IMR-90 (cell line): ENCODE measurements around the gene B4GALT7. TPM values are rescaled to one million over a fixed set of nuclear protein-coding genes. Genes with fewer than 3 reads are reported as not detected.

ENCODE experiments used
- ATAC-seq: fragments of 200-7000 bp; cut with Tn5 transposase; 2 replicates; pipeline ENCODE4 v1.9.1; 2020; ENCODE audit warnings: low read depth, mild to moderate bottlenecking, moderate library complexity
- BruUV-seq: library from RNA; stranded (reverse); fragments of 400-500 nt; replicated peaks from 2 replicates; lab custom pipeline; 2021; lab: Mats Ljungman, UMichigan
- CTCF ChIA-PET: fragments of 300-600 bp; formaldehyde crosslinking; extraction: SDS; loops from one replicate; lab custom pipeline; 2021; ENCODE audit warnings: antibody characterized with exemption; lab: Yijun Ruan, JAX
- POLR2A ChIA-PET: fragments of 300-600 bp; sonication (Branson Sonifier 250); formaldehyde crosslinking; loops from one replicate; lab custom pipeline; 2022; ENCODE audit warnings: antibody characterized with exemption; ENCODE audit not compliant: unreplicated experiment; lab: Charles Lee
- DNase-seq: peaks from one replicate; pipeline ENCODE4 v3.0.0; 2013
- H2AFZ ChIP-seq: replicated peaks from 2 replicates; pipeline ENCODE3; 2013; ENCODE audit warnings: low read length, mild to moderate bottlenecking; ENCODE audit not compliant: poor library complexity
- H2AK5ac ChIP-seq: 2 replicates; pipeline ENCODE4 v1.6.1; 2013; ENCODE audit warnings: low read depth, low read length, inconsistent platforms
- H2AK9ac ChIP-seq: replicated peaks from 2 replicates; pipeline ENCODE3; 2013; ENCODE audit warnings: mild to moderate bottlenecking, low read depth, low read length, moderate library complexity; ENCODE audit not compliant: poor library complexity
- H2BK120ac ChIP-seq: 2 replicates; pipeline ENCODE4 v1.6.1; 2013; ENCODE audit warnings: low read depth, low read length, inconsistent platforms
- H2BK15ac ChIP-seq: 3 replicates; pipeline ENCODE4 v1.6.1; 2013; ENCODE audit warnings: low read depth, low read length, inconsistent platforms
- H2BK20ac ChIP-seq: 2 replicates; pipeline ENCODE4 v1.6.1; 2013; ENCODE audit warnings: low read depth, mild to moderate bottlenecking, inconsistent platforms, low read length, moderate library complexity
- H2BK5ac ChIP-seq: 2 replicates; pipeline ENCODE4 v1.6.1; 2013; ENCODE audit warnings: mild to moderate bottlenecking, low read depth, low read length, inconsistent platforms; ENCODE audit not compliant: poor library complexity, severe bottlenecking
- H3K14ac ChIP-seq: replicated peaks from 2 replicates; pipeline ENCODE4 v1.6.1; 2013; ENCODE audit warnings: low read depth, low read length, inconsistent platforms
- H3K18ac ChIP-seq: 2 replicates; pipeline ENCODE4 v1.6.1; 2013; ENCODE audit warnings: low read depth, low read length, control low read depth
- H3K23ac ChIP-seq: 2 replicates; pipeline ENCODE4 v1.6.1; 2013; ENCODE audit warnings: low read depth, low read length, inconsistent platforms
- H3K27ac ChIP-seq: 2 replicates; pipeline ENCODE4 v1.5.1; 2013; ENCODE audit warnings: mild to moderate bottlenecking, control low read depth, low read length; ENCODE audit not compliant: insufficient read depth
- H3K27me3 ChIP-seq: 2 replicates; pipeline ENCODE4 v1.6.1; 2013; ENCODE audit warnings: low read length; ENCODE audit not compliant: control insufficient read depth, insufficient read depth
- H3K36me3 ChIP-seq: 2 replicates; pipeline ENCODE4 v1.6.1; 2013; ENCODE audit warnings: low read length, mixed read lengths; ENCODE audit not compliant: control insufficient read depth, insufficient read depth
- H3K4ac ChIP-seq: 2 replicates; pipeline ENCODE4 v1.6.1; 2013; ENCODE audit warnings: low read depth, low read length, inconsistent platforms
- H3K4me1 ChIP-seq: 2 replicates; pipeline ENCODE4 v1.6.1; 2013; ENCODE audit warnings: low read length, mixed read lengths; ENCODE audit not compliant: control insufficient read depth, insufficient read depth
- H3K4me2 ChIP-seq: 2 replicates; pipeline ENCODE4 v1.6.1; 2013; ENCODE audit warnings: low read depth, mild to moderate bottlenecking, control low read depth, low read length, moderate library complexity
- H3K4me3 ChIP-seq: 2 replicates; pipeline ENCODE4 v1.5.1; 2013; ENCODE audit warnings: low read depth, mild to moderate bottlenecking, control low read depth, low read length, moderate library complexity; ENCODE audit not compliant: insufficient read depth
- H3K56ac ChIP-seq: 2 replicates; pipeline ENCODE4 v1.6.1; 2013; ENCODE audit warnings: low read length, inconsistent platforms; ENCODE audit not compliant: insufficient read depth; ENCODE audit errors: extremely low read depth
- H3K79me1 ChIP-seq, 2 experiments: 2 replicates each; pipeline ENCODE4 v1.6.1; 2013; ENCODE audit warnings: low read length in 2 of 2, inconsistent platforms in 1 of 2, low read depth in 1 of 2
- H3K9ac ChIP-seq: 2 replicates; pipeline ENCODE4 v1.6.1; 2013; ENCODE audit warnings: low read depth, low read length, control low read depth
- H3K9me1 ChIP-seq: 2 replicates; pipeline ENCODE4 v1.6.1; 2013; ENCODE audit warnings: low read length, inconsistent platforms; ENCODE audit not compliant: insufficient read depth
- H3K9me3 ChIP-seq: 2 replicates; pipeline ENCODE4 v1.6.1; 2013; ENCODE audit warnings: low read length; ENCODE audit not compliant: control insufficient read depth, insufficient read depth
- H4K20me1 ChIP-seq: 2 replicates; pipeline ENCODE4 v1.6.1; 2013; ENCODE audit warnings: low read length, inconsistent platforms; ENCODE audit not compliant: insufficient read depth
- H4K5ac ChIP-seq: 2 replicates; pipeline ENCODE4 v1.6.1; 2013; ENCODE audit warnings: mild to moderate bottlenecking, low read depth, low read length, control low read depth
- H4K8ac ChIP-seq, 2 experiments: 2 replicates each; pipeline ENCODE4 v1.6.1; 2013; ENCODE audit warnings: low read depth in 2 of 2, low read length in 2 of 2, control low read depth in 1 of 2, inconsistent platforms in 1 of 2
- H4K91ac ChIP-seq: 2 replicates; pipeline ENCODE4 v1.6.1; 2013; ENCODE audit warnings: low read depth, low read length, inconsistent platforms; ENCODE audit not compliant: insufficient read depth
- CEBPB ChIP-seq: IDR thresholded peaks from 2 replicates; pipeline ENCODE4 v1.6.1; 2012; ENCODE audit warnings: low read depth, low read length, improper control_type of control experiment
- CTCF ChIP-seq: conservative IDR thresholded peaks from 2 replicates; pipeline ENCODE4 v1.5.1; 2012; ENCODE audit warnings: mild to moderate bottlenecking, low read depth, low read length, improper control_type of control experiment
- MXI1 ChIP-seq: IDR thresholded peaks from 2 replicates; pipeline ENCODE4 v1.6.1; 2012; ENCODE audit warnings: low read depth, mild to moderate bottlenecking, low read length, moderate library complexity, borderline replicate concordance
- NFE2L2 ChIP-seq: fragments of 150-350 bp; IDR thresholded peaks from 2 replicates; pipeline ENCODE4 v1.6.1; 2016; ENCODE audit warnings: low read depth, mild to moderate bottlenecking, low read length
- RCOR1 ChIP-seq: IDR thresholded peaks from 2 replicates; pipeline ENCODE4 v1.6.1; 2012; ENCODE audit warnings: mild to moderate bottlenecking, low read length, improper control_type of control experiment; ENCODE audit not compliant: insufficient replicate concordance
- SMC3 ChIP-seq: fragments of 150-350 bp; IDR thresholded peaks from 2 replicates; pipeline ENCODE4 v1.6.1; 2016; ENCODE audit warnings: low read depth, mild to moderate bottlenecking, antibody characterized with exemption, low read length, moderate library complexity
- USF2 ChIP-seq: fragments of 150-350 bp; IDR thresholded peaks from 2 replicates; pipeline ENCODE4 v1.6.1; 2017; ENCODE audit warnings: mild to moderate bottlenecking, antibody characterized with exemption, low read length, low read depth
- WGBS, 2 experiments: methylation state at CpG; one replicate each; pipeline versions ENCODE4 v1.1.5 to v1.1.7; 2013; ENCODE audit warnings: missing lambda C conversion rate in 2 of 2; ENCODE audit not compliant: insufficient read length in 1 of 2; ENCODE audit errors: extremely low coverage in 2 of 2; 5-methylcytosine and 5-hydroxymethylcytosine counted together
- dilution Hi-C: fragments of 300-500 bp; cut with HindIII; formaldehyde crosslinking; loops from one replicate; pipeline ENCODE4 v1.14.3; 2018; ENCODE audit warnings: low sequenced_read_pairs; ENCODE audit not compliant: unreplicated experiment
- in situ Hi-C: fragments of 300-500 bp; cut with MboI; formaldehyde crosslinking; loops from 3 replicates; pipeline ENCODE4 v1.14.3; 2019; ENCODE audit warnings: low sequenced_read_pairs, inconsistent platforms, mixed read lengths
- intact Hi-C: fragments of 100-400 bp; cut with micrococcal nuclease; formaldehyde crosslinking; loops from 2 replicates; pipeline ENCODE4 v1.10.0; 2022
- polyA plus RNA-seq, 3 experiments: library from polyadenylated mRNA; depleted of rRNA; stranded (reverse); fragments of >200 nt; gene quantifications; 2 replicates each; pipeline ENCODE4 v1.2.3, GENCODE V29; 2012; ENCODE audit warnings: low replicate concordance in 1 of 3
- total RNA-seq: library from RNA; depleted of rRNA; stranded (reverse); fragments of >200 nt; gene quantifications from 2 replicates; pipeline ENCODE4 v1.2.3, GENCODE V29; 2012

B4GALT7 gene
- total and polyA plus RNA-seq, 2 of the 4 experiments (the other 2 are of a cell fraction) = 29.2 to 79.6 TPM

- Histone ChIP-seq H4K5ac (no peak overlapping the region), H3K4me3 (no peak overlapping the region), H2AFZ (no peak overlapping the region), H3K9ac (no peak overlapping the region), H3K9me1 (0 out of 2 replicates have a peak, but pooled peaks cover 3% of the 10 kb centered on the region), H3K27ac (no peak overlapping the region), H3K56ac (no peak overlapping the region), H3K27me3 (no peaks in the 10 kb centered on the region), H2BK120ac (no peak overlapping the region), H2BK5ac (no peak overlapping the region), H3K79me1 (peaks cover 11 to 29% of the 10 kb centered on the region in 2 experiments), H3K4me2 (no peak overlapping the region), H2BK20ac (no peak overlapping the region), H2BK15ac (no peak overlapping the region), H3K9me3 (no peaks in the 10 kb centered on the region), H3K36me3 (peaks cover 26% of the 10 kb centered on the region; the same call in 1 of the 2 replicates), H2AK9ac (no peak overlapping the region), H4K91ac (no peak overlapping the region), H4K8ac (no peak overlapping the region), H3K4ac (no peak overlapping the region), H3K23ac (no peak overlapping the region), H3K18ac (no peak overlapping the region), H3K14ac (no peak overlapping the region), H2AK5ac (no peak overlapping the region), H4K20me1 (peaks cover 5% of the 10 kb centered on the region; the same call in 1 of the 2 replicates), H3K4me1 (peaks cover 3% of the 10 kb centered on the region)
- no TSS peak for BruUV-seq
- intact Hi-C loops = loop anchor here (10.0 kb wide), 1 partner anchor 560 kb away; no protein-coding TSS in a partner anchor
- WGBS, 2 experiments = 83% methylated on average over 1 of the region's 5 CpGs; no CpG with 5 or more reads in 1 of the 2 experiments
- dilution Hi-C loops = no loop called here
- POLR2A ChIA-PET = no interaction called here
- in situ Hi-C loops = loop anchor here (10.0 to 25.0 kb wide), 2 partner anchors 457 to 550 kb away; partner anchors contain the start of gene NHP2
- TF ChIP-seq USF2 (no peak), MXI1 (no peak), NFE2L2 (no peak), CTCF (no peak), CEBPB (no peak), RCOR1 (no peak), SMC3 (no peak)
- CTCF ChIA-PET = no interaction called here
- DNase-seq (no peak), ATAC-seq (no peak)
Measured at GRCh38 chr5:177605078-177605477, 5.1 kb downstream of the B4GALT7 start.
